Neural cell (in vitro differentiated cells): ENCODE results near the gene SPRN. TPM values are rescaled to one million over a fixed set of nuclear protein-coding genes. Genes with fewer than 3 reads are reported as not detected.
"Not testable (repeated sequence)": the region's sequence is repeated elsewhere in the genome, so short reads cannot be mapped to it uniquely, and the experiment has no call there.

Experiments used
- H2AFZ ChIP-seq: fragments of 200-600, 300-800 bp; sonication (generic), shearing (Covaris generic); 2 replicates; pipeline ENCODE4 v1.6.0; 2014; ENCODE audit warnings: low read depth, mild to moderate bottlenecking, antibody characterized with exemption, low read length, moderate library complexity
- H3F3A ChIP-seq: fragments of 200-600 bp; shearing (Covaris generic); 2 replicates; pipeline ENCODE4 v1.6.1; 2016; ENCODE audit warnings: mild to moderate bottlenecking, moderate library complexity, mixed read lengths, antibody characterized with exemption, low read length; ENCODE audit not compliant: insufficient read depth, poor library complexity, severe bottlenecking
- H3K27ac ChIP-seq: fragments of 200-600, 300-800 bp; sonication (generic), shearing (Covaris generic); 2 replicates; pipeline ENCODE4 v1.5.1; 2014; ENCODE audit warnings: mild to moderate bottlenecking, low read length, moderate library complexity
- H3K27me3 ChIP-seq: fragments of 300-800, 200-600 bp; sonication (generic), shearing (Covaris generic); 2 replicates; pipeline ENCODE4 v1.6.0; 2014; ENCODE audit warnings: mild to moderate bottlenecking, low read depth, low read length, moderate library complexity; ENCODE audit not compliant: insufficient read depth
- H3K36me3 ChIP-seq: fragments of 300-800, 200-600 bp; sonication (generic), shearing (Covaris generic); 2 replicates; pipeline ENCODE4 v1.5.1; 2014; ENCODE audit warnings: mild to moderate bottlenecking, antibody characterized with exemption, low read length, moderate library complexity; ENCODE audit not compliant: insufficient read depth
- H3K4me2 ChIP-seq: fragments of 300-800, 200-600 bp; sonication (generic), shearing (Covaris generic); 2 replicates; pipeline ENCODE4 v1.6.0; 2014; ENCODE audit warnings: mild to moderate bottlenecking, low read length
- H3K4me3 ChIP-seq: fragments of 300-800, 200-600 bp; sonication (generic), shearing (Covaris generic); 2 replicates; pipeline ENCODE4 v1.5.1; 2014; ENCODE audit warnings: mild to moderate bottlenecking, low read length, moderate library complexity
- H3K79me2 ChIP-seq: fragments of 200-600 bp; shearing (Covaris generic); replicated peaks from 2 replicates; pipeline ENCODE4 v1.6.0; 2014; ENCODE audit warnings: mild to moderate bottlenecking, low read length, moderate library complexity; ENCODE audit not compliant: insufficient read depth
- H3K9ac ChIP-seq: fragments of 300-800, 200-600 bp; sonication (generic), shearing (Covaris generic); 2 replicates; pipeline ENCODE4 v1.6.1; 2016; ENCODE audit warnings: mild to moderate bottlenecking, low read length, mixed read lengths
- H3K9me2 ChIP-seq: fragments of 200-600 bp; shearing (Covaris generic); 2 replicates; pipeline ENCODE4 v1.6.1; 2016; ENCODE audit warnings: mild to moderate bottlenecking, low read length, mixed read lengths; ENCODE audit not compliant: insufficient read depth
- H3K9me3 ChIP-seq: fragments of 200-600, 300-800 bp; sonication (generic), shearing (Covaris generic); 2 replicates; pipeline ENCODE4 v1.6.1; 2016; ENCODE audit warnings: mild to moderate bottlenecking, mixed run types, low read length, moderate library complexity, mixed read lengths
- H4K20me1 ChIP-seq: fragments of 200-600 bp; shearing (Covaris generic); 2 replicates; pipeline ENCODE4 v1.6.1; 2016; ENCODE audit warnings: mild to moderate bottlenecking, mixed run types; ENCODE audit not compliant: insufficient read depth
- EP300 ChIP-seq: fragments of 450-650 bp; conservative IDR thresholded peaks from 2 replicates; pipeline ENCODE4 v1.6.1; 2014; ENCODE audit warnings: antibody characterized with exemption, mild to moderate bottlenecking, moderate library complexity; ENCODE audit not compliant: poor library complexity, severe bottlenecking
- EZH2 ChIP-seq: fragments of 200-600, 300-800 bp; shearing (Covaris generic), sonication (generic); IDR thresholded peaks from 2 replicates; pipeline ENCODE4 v1.6.1; 2014; ENCODE audit warnings: antibody characterized with exemption, low read length, borderline replicate concordance, mild to moderate bottlenecking; ENCODE audit not compliant: insufficient read depth, poor library complexity, severe bottlenecking
- MXI1 ChIP-seq: fragments of 450-650 bp; conservative IDR thresholded peaks from 2 replicates; pipeline ENCODE4 v1.6.1; 2014; ENCODE audit warnings: antibody characterized with exemption, mild to moderate bottlenecking; ENCODE audit not compliant: poor library complexity, severe bottlenecking
- POLR2AphosphoS5 ChIP-seq: IDR thresholded peaks from 2 replicates; pipeline ENCODE4 v1.6.1; 2012
- RAD21 ChIP-seq: fragments of 450-650 bp; conservative IDR thresholded peaks from 2 replicates; pipeline ENCODE4 v1.6.1; 2014; ENCODE audit warnings: antibody characterized with exemption, mild to moderate bottlenecking, moderate library complexity
- SMC3 ChIP-seq: fragments of 450-650 bp; conservative IDR thresholded peaks from 2 replicates; pipeline ENCODE4 v1.6.1; 2014; ENCODE audit warnings: antibody characterized with exemption, mild to moderate bottlenecking, moderate library complexity; ENCODE audit not compliant: poor library complexity
- TAF1 ChIP-seq: IDR thresholded peaks from 2 replicates; pipeline ENCODE4 v1.6.1; 2012; ENCODE audit warnings: low read depth
- polyA minus RNA-seq: library from RNA; depleted of rRNA, polyadenylated mRNA; stranded (reverse); fragments of >200 nt; gene quantifications from 2 replicates; pipeline ENCODE4 v1.2.3, GENCODE V29; 2014
- polyA plus RNA-seq: library from polyadenylated mRNA; depleted of rRNA; stranded (reverse); fragments of >200 nt; gene quantifications from 2 replicates; pipeline ENCODE4 v1.2.3, GENCODE V29; 2014
- TF ChIP-seq, protein P1 (sequence below): IDR thresholded peaks from 2 replicates; pipeline ENCODE4 v1.6.1; 2012; ENCODE audit warnings: borderline replicate concordance
- TF ChIP-seq, protein P2 (sequence below): fragments of 450-650 bp; IDR thresholded peaks from 2 replicates; pipeline ENCODE4 v1.5.1; 2014; ENCODE audit warnings: antibody characterized with exemption, mild to moderate bottlenecking, moderate library complexity; ENCODE audit not compliant: poor library complexity, severe bottlenecking

Gene SPRN, protein sequence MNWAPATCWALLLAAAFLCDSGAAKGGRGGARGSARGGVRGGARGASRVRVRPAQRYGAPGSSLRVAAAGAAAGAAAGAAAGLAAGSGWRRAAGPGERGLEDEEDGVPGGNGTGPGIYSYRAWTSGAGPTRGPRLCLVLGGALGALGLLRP
- polyA plus RNA-seq (0.28 and 1.1 TPM in 2 replicates), polyA minus RNA-seq (1.2 TPM in 2 replicates)

DNA sequence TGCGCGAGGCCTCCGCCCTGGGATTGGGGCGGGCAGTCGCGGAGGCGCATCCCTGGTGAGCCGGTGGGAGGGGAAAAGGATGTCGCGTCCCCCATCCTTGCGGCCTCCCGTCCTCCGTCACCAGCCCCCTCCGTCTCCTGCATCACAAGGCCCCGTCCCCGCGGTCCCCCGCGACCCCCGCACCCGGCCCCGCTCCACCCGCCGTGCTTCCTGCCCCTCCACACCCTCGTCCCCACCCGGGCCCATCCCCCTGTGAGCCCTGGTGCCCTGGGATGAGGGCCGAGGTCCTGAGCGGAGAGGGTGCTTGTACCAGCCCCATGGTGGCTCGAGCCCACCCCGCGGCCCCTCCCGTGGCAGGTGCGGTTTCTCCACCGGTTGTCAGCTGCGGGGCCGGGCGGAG lies at the start of gene SPRN:
Gene SPRN, minus strand, starts transcription at position 25 of the 400 bp plus-strand sequence. CDS start 944 bp downstream, outside the sequence.
- not testable (repeated sequence) for H3K36me3 ChIP-seq, H3K79me2 ChIP-seq, H3K4me2 ChIP-seq, H3K27me3 ChIP-seq, H3K9me2 ChIP-seq, H4K20me1 ChIP-seq, H3K9ac ChIP-seq, H3K4me3 ChIP-seq, H3K9me3 ChIP-seq, H2AFZ ChIP-seq, H3K27ac ChIP-seq, H3F3A ChIP-seq

DNA sequence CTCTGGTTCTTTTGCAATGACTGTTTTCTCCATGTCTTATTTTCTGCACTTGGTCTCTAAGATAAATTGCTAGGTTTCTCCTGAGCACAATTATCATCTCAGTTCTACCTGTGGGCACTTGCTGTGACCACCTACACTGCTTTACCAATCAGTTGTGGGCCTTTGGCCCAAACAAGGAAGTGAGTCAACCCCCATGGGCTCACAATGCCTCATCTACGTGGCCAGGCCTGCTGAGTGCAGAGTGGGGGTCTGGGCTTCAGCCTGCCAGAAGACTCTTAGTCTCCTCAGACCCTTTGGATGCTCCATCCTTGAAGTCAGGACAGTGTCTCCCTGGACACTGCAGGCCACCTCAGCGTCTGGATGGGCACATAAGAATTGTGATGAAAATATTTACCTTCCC lies 49.6 kb upstream of the SPRN start:
- Histone ChIP-seq H3K79me2 (no peaks in the 10 kb centered on the region), H3K9ac (no peak overlapping the region), H3K36me3 (no peaks in the 10 kb centered on the region), H3K9me3 (no peaks in the 10 kb centered on the region), H3K27ac (no peak overlapping the region), H3K9me2 (no peaks in the 10 kb centered on the region), H3F3A (no peaks in the 10 kb centered on the region), H4K20me1 (no peaks in the 10 kb centered on the region), H2AFZ (no peak overlapping the region), H3K4me2 (no peak overlapping the region), H3K4me3 (no peak overlapping the region), H3K27me3 (no peaks in the 10 kb centered on the region)
- TF ChIP-seq MXI1 (no peak), EP300 (no peak), POLR2AphosphoS5 (no peak), RAD21 (no peak), EZH2 (no peak), TAF1 (no peak), SMC3 (no peak)
- TF ChIP-seq, protein P1, sequence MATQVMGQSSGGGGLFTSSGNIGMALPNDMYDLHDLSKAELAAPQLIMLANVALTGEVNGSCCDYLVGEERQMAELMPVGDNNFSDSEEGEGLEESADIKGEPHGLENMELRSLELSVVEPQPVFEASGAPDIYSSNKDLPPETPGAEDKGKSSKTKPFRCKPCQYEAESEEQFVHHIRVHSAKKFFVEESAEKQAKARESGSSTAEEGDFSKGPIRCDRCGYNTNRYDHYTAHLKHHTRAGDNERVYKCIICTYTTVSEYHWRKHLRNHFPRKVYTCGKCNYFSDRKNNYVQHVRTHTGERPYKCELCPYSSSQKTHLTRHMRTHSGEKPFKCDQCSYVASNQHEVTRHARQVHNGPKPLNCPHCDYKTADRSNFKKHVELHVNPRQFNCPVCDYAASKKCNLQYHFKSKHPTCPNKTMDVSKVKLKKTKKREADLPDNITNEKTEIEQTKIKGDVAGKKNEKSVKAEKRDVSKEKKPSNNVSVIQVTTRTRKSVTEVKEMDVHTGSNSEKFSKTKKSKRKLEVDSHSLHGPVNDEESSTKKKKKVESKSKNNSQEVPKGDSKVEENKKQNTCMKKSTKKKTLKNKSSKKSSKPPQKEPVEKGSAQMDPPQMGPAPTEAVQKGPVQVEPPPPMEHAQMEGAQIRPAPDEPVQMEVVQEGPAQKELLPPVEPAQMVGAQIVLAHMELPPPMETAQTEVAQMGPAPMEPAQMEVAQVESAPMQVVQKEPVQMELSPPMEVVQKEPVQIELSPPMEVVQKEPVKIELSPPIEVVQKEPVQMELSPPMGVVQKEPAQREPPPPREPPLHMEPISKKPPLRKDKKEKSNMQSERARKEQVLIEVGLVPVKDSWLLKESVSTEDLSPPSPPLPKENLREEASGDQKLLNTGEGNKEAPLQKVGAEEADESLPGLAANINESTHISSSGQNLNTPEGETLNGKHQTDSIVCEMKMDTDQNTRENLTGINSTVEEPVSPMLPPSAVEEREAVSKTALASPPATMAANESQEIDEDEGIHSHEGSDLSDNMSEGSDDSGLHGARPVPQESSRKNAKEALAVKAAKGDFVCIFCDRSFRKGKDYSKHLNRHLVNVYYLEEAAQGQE: no peak
- TF ChIP-seq, protein P2, sequence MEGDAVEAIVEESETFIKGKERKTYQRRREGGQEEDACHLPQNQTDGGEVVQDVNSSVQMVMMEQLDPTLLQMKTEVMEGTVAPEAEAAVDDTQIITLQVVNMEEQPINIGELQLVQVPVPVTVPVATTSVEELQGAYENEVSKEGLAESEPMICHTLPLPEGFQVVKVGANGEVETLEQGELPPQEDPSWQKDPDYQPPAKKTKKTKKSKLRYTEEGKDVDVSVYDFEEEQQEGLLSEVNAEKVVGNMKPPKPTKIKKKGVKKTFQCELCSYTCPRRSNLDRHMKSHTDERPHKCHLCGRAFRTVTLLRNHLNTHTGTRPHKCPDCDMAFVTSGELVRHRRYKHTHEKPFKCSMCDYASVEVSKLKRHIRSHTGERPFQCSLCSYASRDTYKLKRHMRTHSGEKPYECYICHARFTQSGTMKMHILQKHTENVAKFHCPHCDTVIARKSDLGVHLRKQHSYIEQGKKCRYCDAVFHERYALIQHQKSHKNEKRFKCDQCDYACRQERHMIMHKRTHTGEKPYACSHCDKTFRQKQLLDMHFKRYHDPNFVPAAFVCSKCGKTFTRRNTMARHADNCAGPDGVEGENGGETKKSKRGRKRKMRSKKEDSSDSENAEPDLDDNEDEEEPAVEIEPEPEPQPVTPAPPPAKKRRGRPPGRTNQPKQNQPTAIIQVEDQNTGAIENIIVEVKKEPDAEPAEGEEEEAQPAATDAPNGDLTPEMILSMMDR: no peak

DNA sequence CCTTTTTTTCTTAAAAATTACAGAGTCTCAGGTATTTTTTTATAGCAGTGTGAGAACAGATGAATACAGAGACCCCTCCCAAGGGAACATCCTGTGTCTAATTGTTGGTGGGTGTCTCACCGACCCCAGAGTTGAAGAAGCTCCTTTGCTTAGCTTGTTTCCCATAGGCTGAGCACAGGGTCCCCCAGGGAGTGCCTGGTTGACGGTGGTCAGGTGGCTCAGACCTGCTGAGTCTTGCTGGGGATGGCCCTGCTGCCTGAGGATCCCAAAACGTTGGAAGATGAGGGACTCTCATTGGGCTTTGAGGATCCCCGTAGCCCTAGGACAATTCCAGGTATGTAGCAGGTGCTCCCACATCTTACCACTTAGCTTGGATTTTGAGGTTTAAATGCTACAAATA lies 48.8 kb upstream of the SPRN start:
- Histone ChIP-seq H3K27ac (no peak overlapping the region), H4K20me1 (no peaks in the 10 kb centered on the region), H3K36me3 (no peaks in the 10 kb centered on the region), H3K79me2 (no peaks in the 10 kb centered on the region), H3K9me2 (no peaks in the 10 kb centered on the region), H3K4me2 (no peak overlapping the region), H3K27me3 (no peaks in the 10 kb centered on the region), H3K9me3 (no peaks in the 10 kb centered on the region), H3K4me3 (no peak overlapping the region), H3F3A (no peaks in the 10 kb centered on the region), H3K9ac (no peak overlapping the region), H2AFZ (no peak overlapping the region)
- TF ChIP-seq EP300: no peak
- TF ChIP-seq POLR2AphosphoS5: no peak
- no peak for TF ChIP-seq EZH2
- TF ChIP-seq RAD21: no peak
- TF ChIP-seq TAF1: no peak
- TF ChIP-seq, protein P1: no peak
- no peak for TF ChIP-seq SMC3
